ENCODE data around the gene UPF1.

UPF1 gene

GRCh38 chr19:18831524-18832305 is at the start of gene UPF1:
UPF1 (plus strand) TSS chr19:18831959; CDS start chr19:18832210, 251 bp downstream.
- FAIRE-seq = no peak
- DNase-seq (ENCODE audit: low spot score) = peak; percentile 93

GRCh38 chr19:18782559-18783225 is 49.1 kb upstream of the UPF1 start:
- DNase-seq (ENCODE audit: low spot score) (no peak), FAIRE-seq (no peak)

- no peak for DNase-seq (ENCODE audit: low spot score)
- FAIRE-seq = no peak
Measured at GRCh38 chr19:18783958-18784785, 47.6 kb upstream of the UPF1 start.

- DNase-seq (ENCODE audit: low spot score) (no peak), FAIRE-seq (no peak)
Measured at GRCh38 chr19:18784786-18785120, 47.0 kb upstream of the UPF1 start.

GRCh38 chr19:18785179-18786124 is 46.3 kb upstream of the UPF1 start:
- DNase-seq (ENCODE audit: low spot score) (peak; percentile 30), FAIRE-seq (no peak)

GRCh38 chr19:18788529-18789421 is 43.0 kb upstream of the UPF1 start:
- DNase-seq (ENCODE audit: low spot score) (no peak), FAIRE-seq (no peak)

GRCh38 chr19:18789422-18789869 is 42.3 kb upstream of the UPF1 start:
- DNase-seq (ENCODE audit: low spot score) = no peak
- no peak for FAIRE-seq

GRCh38 chr19:18789883-18790565 is 41.7 kb upstream of the UPF1 start:
- DNase-seq (ENCODE audit: low spot score) (no peak), FAIRE-seq (no peak)

- DNase-seq (ENCODE audit: low spot score) (no peak), FAIRE-seq (no peak)
Measured at GRCh38 chr19:18790566-18791314, 41.0 kb upstream of the UPF1 start, which contains the start of gene COMP. COMP (minus strand) TSS chr19:18791305; CDS start chr19:18791269, 36 bp downstream.

- DNase-seq (ENCODE audit: low spot score) (no peak), FAIRE-seq (no peak)
Measured at GRCh38 chr19:18791315-18791678, 40.5 kb upstream of the UPF1 start.

GRCh38 chr19:18792661-18793060 is 39.1 kb upstream of the UPF1 start:
- DNase-seq (ENCODE audit: low spot score) (no peak), FAIRE-seq (no peak)

- FAIRE-seq (no peak), DNase-seq (ENCODE audit: low spot score) (no peak)
Measured at GRCh38 chr19:18793144-18794028, 38.4 kb upstream of the UPF1 start.

- no peak for DNase-seq (ENCODE audit: low spot score)
- no peak for FAIRE-seq
Measured at GRCh38 chr19:18794029-18794313, 37.8 kb upstream of the UPF1 start.

- FAIRE-seq (no peak), DNase-seq (ENCODE audit: low spot score) (no peak)
Measured at GRCh38 chr19:18794692-18795091, 37.1 kb upstream of the UPF1 start.

- DNase-seq (ENCODE audit: low spot score) (peak; percentile 43), FAIRE-seq (no peak)
Measured at GRCh38 chr19:18795540-18795939, 36.2 kb upstream of the UPF1 start.

GRCh38 chr19:18796239-18796638 is 35.5 kb upstream of the UPF1 start:
- DNase-seq (ENCODE audit: low spot score) (no peak), FAIRE-seq (no peak)
